GM23338 (cell line): ENCODE results near the gene ZNF892. TPM values are rescaled to one million over a fixed set of nuclear protein-coding genes. Genes with fewer than 3 reads are reported as not detected.
A peak's percentile ranks its signal among the peaks of the same experiment; 100 is the strongest.

ENCODE experiments used
- ATAC-seq: fragments of 200-7000 bp; cut with Tn5 transposase; 3 replicates; pipeline ENCODE4 v1.9.1; 2020
- DNase-seq: peaks from one replicate; pipeline ENCODE4 v3.0.0-alpha.2; 2015; ENCODE audit warnings: low spot score
- H2AFZ ChIP-seq: fragments of 200-600 bp; sonication (generic); 2 replicates; pipeline ENCODE4 v1.8.0; 2016; ENCODE audit warnings: antibody characterized with exemption, mild to moderate bottlenecking, moderate library complexity
- H3F3A ChIP-seq: fragments of 200-600 bp; sonication (generic); replicated peaks from 2 replicates; pipeline ENCODE4 v1.8.0; 2017; ENCODE audit warnings: antibody characterized with exemption, mixed run types, low read depth
- H3K27ac ChIP-seq: fragments of 200-600 bp; sonication (generic); 2 replicates; pipeline ENCODE4 v1.6.1; 2016; ENCODE audit warnings: low read depth
- H3K27me3 ChIP-seq: fragments of 200-600 bp; sonication (generic); 2 replicates; pipeline ENCODE4 v1.8.0; 2016; ENCODE audit warnings: mild to moderate bottlenecking, mixed run types, moderate library complexity; ENCODE audit not compliant: insufficient read depth
- H3K36me3 ChIP-seq: fragments of 200-600 bp; sonication (generic); 2 replicates; pipeline ENCODE4 v1.8.0; 2016; ENCODE audit warnings: mild to moderate bottlenecking; ENCODE audit not compliant: insufficient read depth
- H3K4me1 ChIP-seq: fragments of 200-600 bp; sonication (generic); 2 replicates; pipeline ENCODE4 v1.8.0; 2016; ENCODE audit warnings: mild to moderate bottlenecking, moderate library complexity; ENCODE audit not compliant: insufficient read depth
- H3K4me2 ChIP-seq: fragments of 200-600 bp; sonication (generic); 2 replicates; pipeline ENCODE4 v1.7.1; 2017; ENCODE audit warnings: mixed run types
- H3K4me3 ChIP-seq: fragments of 200-600 bp; sonication (generic); 2 replicates; pipeline ENCODE4 v1.6.1; 2016; ENCODE audit warnings: mixed run types
- H3K79me2 ChIP-seq: fragments of 200-600 bp; sonication (generic); replicated peaks from 2 replicates; pipeline ENCODE4 v1.8.0; 2017; ENCODE audit warnings: mild to moderate bottlenecking; ENCODE audit not compliant: insufficient read depth
- H3K9me2 ChIP-seq: fragments of 200-600 bp; sonication (generic); 2 replicates; pipeline ENCODE4 v1.8.0; 2017; ENCODE audit not compliant: insufficient read depth
- H4K20me1 ChIP-seq: fragments of 200-600 bp; sonication (generic); replicated peaks from 2 replicates; pipeline ENCODE4 v1.8.0; 2017; ENCODE audit warnings: mild to moderate bottlenecking; ENCODE audit not compliant: insufficient read depth
- H3K27ac Mint-ChIP-seq: 2 replicates; pipeline ENCODE4 v1.8.0; 2020; ENCODE audit warnings: inconsistent platforms, mild to moderate bottlenecking, moderate library complexity, mixed read lengths
- H3K27me3 Mint-ChIP-seq: 3 replicates; pipeline ENCODE4 v1.8.0; 2022; ENCODE audit warnings: low read depth, mild to moderate bottlenecking, moderate library complexity, mixed read lengths, inconsistent platforms; ENCODE audit not compliant: insufficient read depth, poor library complexity
- H3K36me3 Mint-ChIP-seq: 3 replicates; pipeline ENCODE4 v1.8.0; 2021; ENCODE audit warnings: low read depth, mild to moderate bottlenecking, inconsistent platforms, moderate library complexity, mixed read lengths
- H3K4me1 Mint-ChIP-seq: 3 replicates; pipeline ENCODE4 v1.8.0; 2020; ENCODE audit warnings: mild to moderate bottlenecking, inconsistent platforms, mixed read lengths
- H3K4me3 Mint-ChIP-seq: 3 replicates; pipeline ENCODE4 v1.8.0; 2021; ENCODE audit warnings: moderate library complexity, mild to moderate bottlenecking, inconsistent platforms, mixed read lengths
- H3K9me3 Mint-ChIP-seq: 3 replicates; pipeline ENCODE4 v1.8.0; 2020; ENCODE audit warnings: moderate library complexity, mild to moderate bottlenecking, inconsistent platforms, mixed read lengths
- CREB1 ChIP-seq: fragments of 250-450 bp; sonication (Bioruptor Pico); IDR thresholded peaks from 2 replicates; pipeline ENCODE4 v1.5.0; 2020; ENCODE audit warnings: low read depth, mild to moderate bottlenecking, moderate library complexity
- ETS1 ChIP-seq: IDR thresholded peaks from 2 replicates; pipeline ENCODE4 v1.6.1; 2016; ENCODE audit warnings: antibody characterized with exemption
- EZH2 ChIP-seq: fragments of 200-600 bp; sonication (generic); IDR thresholded peaks from one replicate; pipeline ENCODE4 v1.8.0; 2017; ENCODE audit warnings: antibody characterized with exemption, mild to moderate bottlenecking, low read depth; ENCODE audit not compliant: unreplicated experiment
- EZH2phosphoT487 ChIP-seq: fragments of 200-600 bp; sonication (generic); IDR thresholded peaks from one replicate; pipeline ENCODE4 v1.8.1; 2018; ENCODE audit warnings: antibody characterized with exemption; ENCODE audit not compliant: unreplicated experiment
- NANOG ChIP-seq: IDR thresholded peaks from 2 replicates; pipeline ENCODE4 v1.6.1; 2016; ENCODE audit warnings: antibody characterized with exemption, borderline replicate concordance
- POLR2AphosphoS5 ChIP-seq: IDR thresholded peaks from 2 replicates; pipeline ENCODE4 v1.6.1; 2016; ENCODE audit warnings: antibody characterized with exemption, low read depth
- ZNF114 ChIP-seq: fragments of 250-450 bp; sonication (Bioruptor Pico); IDR thresholded peaks from 2 replicates; pipeline ENCODE4 v1.5.0; 2020; ENCODE audit warnings: mild to moderate bottlenecking, moderate library complexity
- ZNF331 ChIP-seq: fragments of 250-450 bp; sonication (Bioruptor Pico); IDR thresholded peaks from 2 replicates; pipeline ENCODE4 v1.5.0; 2020; ENCODE audit warnings: low read depth, mild to moderate bottlenecking, moderate library complexity
- polyA plus RNA-seq: library from polyadenylated mRNA; unstranded; fragments of >200 nt; fragmentation: Nextera tagmentation; extraction: Ambion mirVana; gene quantifications from 2 replicates; pipeline ENCODE4 v1.2.1, GENCODE V29; 2016
- total RNA-seq: library from RNA; depleted of rRNA; stranded (reverse); fragments of >200 nt; shearing (Covaris generic); gene quantifications from 2 replicates; pipeline ENCODE4 v1.2.3, GENCODE V29; 2014
- TF ChIP-seq, protein P1 (sequence below): fragments of 250-450 bp; sonication (Bioruptor Pico); IDR thresholded peaks from 2 replicates; pipeline ENCODE4 v1.5.0; 2020; ENCODE audit warnings: mild to moderate bottlenecking, moderate library complexity
- TF ChIP-seq, protein P2 (sequence below), 2 experiments: fragments of 200-600 bp in 1 of 2; sonication (generic) in 1 of 2; conservative IDR thresholded peaks; 2 replicates each; pipeline versions ENCODE4 v1.5.1 to v1.6.1; 2016 to 2017; ENCODE audit warnings: antibody characterized with exemption in 2 of 2, low read depth in 2 of 2, mild to moderate bottlenecking in 2 of 2, moderate library complexity in 1 of 2

The ZNF892 gene
- total and polyA plus RNA-seq, 2 experiments from 2014 or later: 2.2 to 17.9 TPM

GRCh38 chr2:95231723-95232122 lies 24.4 kb downstream of the ZNF892 start:
- Histone ChIP-seq H3K9me2 (no peaks in the 10 kb centered on the region; the same call in 1 of the 2 replicates), H3K27ac (no peak overlapping the region), H3F3A (no peaks in the 10 kb centered on the region), H3K4me2 (no peak overlapping the region), H3K4me1 (no peaks in the 10 kb centered on the region), H3K27me3 (no peaks in the 10 kb centered on the region), H3K79me2 (no peaks in the 10 kb centered on the region), H4K20me1 (no peaks in the 10 kb centered on the region), H2AFZ (no peak overlapping the region), H3K4me3 (no peak overlapping the region), H3K36me3 (no peaks in the 10 kb centered on the region; the same call in 1 of the 2 replicates)
- peaks cover 21% of the 10 kb centered on the region for H3K9me3 Mint-ChIP-seq
- H3K27me3 Mint-ChIP-seq: peaks cover 5% of the 10 kb centered on the region
- no peak overlapping the region for H3K4me3 Mint-ChIP-seq
- H3K4me1 Mint-ChIP-seq: peaks cover 2% of the 10 kb centered on the region; the same call in 2 of the 3 replicates
- no peak overlapping the region for H3K27ac Mint-ChIP-seq
- ATAC-seq (peak; percentile 94), DNase-seq (peak; percentile 94)
- TF ChIP-seq, protein P1, sequence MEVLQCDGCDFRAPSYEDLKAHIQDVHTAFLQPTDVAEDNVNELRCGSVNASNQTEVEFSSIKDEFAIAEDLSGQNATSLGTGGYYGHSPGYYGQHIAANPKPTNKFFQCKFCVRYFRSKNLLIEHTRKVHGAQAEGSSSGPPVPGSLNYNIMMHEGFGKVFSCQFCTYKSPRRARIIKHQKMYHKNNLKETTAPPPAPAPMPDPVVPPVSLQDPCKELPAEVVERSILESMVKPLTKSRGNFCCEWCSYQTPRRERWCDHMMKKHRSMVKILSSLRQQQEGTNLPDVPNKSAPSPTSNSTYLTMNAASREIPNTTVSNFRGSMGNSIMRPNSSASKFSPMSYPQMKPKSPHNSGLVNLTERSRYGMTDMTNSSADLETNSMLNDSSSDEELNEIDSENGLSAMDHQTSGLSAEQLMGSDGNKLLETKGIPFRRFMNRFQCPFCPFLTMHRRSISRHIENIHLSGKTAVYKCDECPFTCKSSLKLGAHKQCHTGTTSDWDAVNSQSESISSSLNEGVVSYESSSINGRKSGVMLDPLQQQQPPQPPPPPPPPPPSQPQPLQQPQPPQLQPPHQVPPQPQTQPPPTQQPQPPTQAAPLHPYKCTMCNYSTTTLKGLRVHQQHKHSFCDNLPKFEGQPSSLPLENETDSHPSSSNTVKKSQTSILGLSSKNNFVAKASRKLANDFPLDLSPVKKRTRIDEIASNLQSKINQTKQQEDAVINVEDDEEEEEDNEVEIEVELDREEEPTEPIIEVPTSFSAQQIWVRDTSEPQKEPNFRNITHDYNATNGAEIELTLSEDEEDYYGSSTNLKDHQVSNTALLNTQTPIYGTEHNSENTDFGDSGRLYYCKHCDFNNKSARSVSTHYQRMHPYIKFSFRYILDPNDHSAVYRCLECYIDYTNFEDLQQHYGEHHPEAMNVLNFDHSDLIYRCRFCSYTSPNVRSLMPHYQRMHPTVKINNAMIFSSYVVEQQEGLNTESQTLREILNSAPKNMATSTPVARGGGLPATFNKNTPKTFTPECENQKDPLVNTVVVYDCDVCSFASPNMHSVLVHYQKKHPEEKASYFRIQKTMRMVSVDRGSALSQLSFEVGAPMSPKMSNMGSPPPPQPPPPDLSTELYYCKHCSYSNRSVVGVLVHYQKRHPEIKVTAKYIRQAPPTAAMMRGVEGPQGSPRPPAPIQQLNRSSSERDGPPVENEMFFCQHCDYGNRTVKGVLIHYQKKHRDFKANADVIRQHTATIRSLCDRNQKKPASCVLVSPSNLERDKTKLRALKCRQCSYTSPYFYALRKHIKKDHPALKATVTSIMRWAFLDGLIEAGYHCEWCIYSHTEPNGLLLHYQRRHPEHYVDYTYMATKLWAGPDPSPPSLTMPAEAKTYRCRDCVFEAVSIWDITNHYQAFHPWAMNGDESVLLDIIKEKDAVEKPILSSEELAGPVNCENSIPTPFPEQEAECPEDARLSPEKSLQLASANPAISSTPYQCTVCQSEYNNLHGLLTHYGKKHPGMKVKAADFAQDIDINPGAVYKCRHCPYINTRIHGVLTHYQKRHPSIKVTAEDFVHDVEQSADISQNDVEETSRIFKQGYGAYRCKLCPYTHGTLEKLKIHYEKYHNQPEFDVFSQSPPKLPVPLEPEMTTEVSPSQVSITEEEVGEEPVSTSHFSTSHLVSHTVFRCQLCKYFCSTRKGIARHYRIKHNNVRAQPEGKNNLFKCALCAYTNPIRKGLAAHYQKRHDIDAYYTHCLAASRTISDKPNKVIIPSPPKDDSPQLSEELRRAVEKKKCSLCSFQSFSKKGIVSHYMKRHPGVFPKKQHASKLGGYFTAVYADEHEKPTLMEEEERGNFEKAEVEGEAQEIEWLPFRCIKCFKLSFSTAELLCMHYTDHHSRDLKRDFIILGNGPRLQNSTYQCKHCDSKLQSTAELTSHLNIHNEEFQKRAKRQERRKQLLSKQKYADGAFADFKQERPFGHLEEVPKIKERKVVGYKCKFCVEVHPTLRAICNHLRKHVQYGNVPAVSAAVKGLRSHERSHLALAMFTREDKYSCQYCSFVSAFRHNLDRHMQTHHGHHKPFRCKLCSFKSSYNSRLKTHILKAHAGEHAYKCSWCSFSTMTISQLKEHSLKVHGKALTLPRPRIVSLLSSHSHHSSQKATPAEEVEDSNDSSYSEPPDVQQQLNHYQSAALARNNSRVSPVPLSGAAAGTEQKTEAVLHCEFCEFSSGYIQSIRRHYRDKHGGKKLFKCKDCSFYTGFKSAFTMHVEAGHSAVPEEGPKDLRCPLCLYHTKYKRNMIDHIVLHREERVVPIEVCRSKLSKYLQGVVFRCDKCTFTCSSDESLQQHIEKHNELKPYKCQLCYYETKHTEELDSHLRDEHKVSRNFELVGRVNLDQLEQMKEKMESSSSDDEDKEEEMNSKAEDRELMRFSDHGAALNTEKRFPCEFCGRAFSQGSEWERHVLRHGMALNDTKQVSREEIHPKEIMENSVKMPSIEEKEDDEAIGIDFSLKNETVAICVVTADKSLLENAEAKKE (CRISPR knock-in tag): no peak
- peak; percentile 57 for TF ChIP-seq CREB1 (CRISPR knock-in tag)
- TF ChIP-seq NANOG: no peak
- no peak for TF ChIP-seq POLR2AphosphoS5
- no peak for TF ChIP-seq ETS1
- TF ChIP-seq EZH2: no peak
- TF ChIP-seq ZNF331 (CRISPR knock-in tag): no peak
- no peak for TF ChIP-seq ZNF114 (CRISPR knock-in tag)
- TF ChIP-seq, protein P2, sequence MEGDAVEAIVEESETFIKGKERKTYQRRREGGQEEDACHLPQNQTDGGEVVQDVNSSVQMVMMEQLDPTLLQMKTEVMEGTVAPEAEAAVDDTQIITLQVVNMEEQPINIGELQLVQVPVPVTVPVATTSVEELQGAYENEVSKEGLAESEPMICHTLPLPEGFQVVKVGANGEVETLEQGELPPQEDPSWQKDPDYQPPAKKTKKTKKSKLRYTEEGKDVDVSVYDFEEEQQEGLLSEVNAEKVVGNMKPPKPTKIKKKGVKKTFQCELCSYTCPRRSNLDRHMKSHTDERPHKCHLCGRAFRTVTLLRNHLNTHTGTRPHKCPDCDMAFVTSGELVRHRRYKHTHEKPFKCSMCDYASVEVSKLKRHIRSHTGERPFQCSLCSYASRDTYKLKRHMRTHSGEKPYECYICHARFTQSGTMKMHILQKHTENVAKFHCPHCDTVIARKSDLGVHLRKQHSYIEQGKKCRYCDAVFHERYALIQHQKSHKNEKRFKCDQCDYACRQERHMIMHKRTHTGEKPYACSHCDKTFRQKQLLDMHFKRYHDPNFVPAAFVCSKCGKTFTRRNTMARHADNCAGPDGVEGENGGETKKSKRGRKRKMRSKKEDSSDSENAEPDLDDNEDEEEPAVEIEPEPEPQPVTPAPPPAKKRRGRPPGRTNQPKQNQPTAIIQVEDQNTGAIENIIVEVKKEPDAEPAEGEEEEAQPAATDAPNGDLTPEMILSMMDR (conservative IDR thresholded peaks at IDR 0.05; ENCODE audit: low read depth in 2 of 2): peak; percentile 86 to 89
- TF ChIP-seq EZH2phosphoT487: no peak
- H3K36me3 Mint-ChIP-seq: peaks cover 3% of the 10 kb centered on the region; the same call in 1 of the 3 replicates
